Kidney (tissue), 14 donors: ENCODE results near the gene ACBD5. TPM values are rescaled to one million over a fixed set of nuclear protein-coding genes. Genes with fewer than 3 reads are reported as not detected.
A peak's percentile ranks its signal among the peaks of the same experiment; 100 is the strongest.
"Not testable (repeated sequence)": the region's sequence is repeated elsewhere in the genome, so short reads cannot be mapped to it uniquely, and the experiment has no call there.

Experiments used
- DNase-seq, 5 donors: peaks; one replicate each; pipeline ENCODE4 v3.0.0-alpha.2; 2013 to 2020
- FAIRE-seq: peaks from 2 replicates; lab custom pipeline; 2012; peaks lifted over from hg19 to GRCh38; lab: Jason Lieb, UNC
- H3K27ac ChIP-seq, 2 donors: one replicate each; pipeline ENCODE4 v1.7.0; 2013; ENCODE audit warnings: low read depth in 2 of 2, low read length in 2 of 2, inconsistent platforms in 1 of 2
- H3K27me3 ChIP-seq: one replicate; pipeline ENCODE4 v1.7.1; 2013; ENCODE audit warnings: low read length, inconsistent platforms; ENCODE audit not compliant: control insufficient read depth, insufficient read depth
- H3K36me3 ChIP-seq, 3 donors: one replicate each; pipeline versions ENCODE4 v1.7.0 to v1.7.1; 2013; ENCODE audit warnings: low read length in 3 of 3, control low read depth in 1 of 3, inconsistent platforms in 1 of 3; ENCODE audit not compliant: insufficient read depth in 3 of 3, control insufficient read depth in 2 of 3
- H3K4me1 ChIP-seq, 3 donors: one replicate each; pipeline versions ENCODE4 v1.7.0 to v1.7.1; 2013; ENCODE audit warnings: low read length in 3 of 3, inconsistent platforms in 1 of 3, low read depth in 1 of 3; ENCODE audit not compliant: control insufficient read depth in 2 of 3, insufficient read depth in 2 of 3
- H3K4me3 ChIP-seq, 3 donors: one replicate each; pipeline versions ENCODE4 v1.7.0 to v1.8.1; 2013; ENCODE audit warnings: low read length in 3 of 3, control low read depth in 1 of 3, inconsistent platforms in 1 of 3
- H3K9ac ChIP-seq, 3 donors: one replicate each; pipeline versions ENCODE4 v1.7.0 to v1.7.1; 2013; ENCODE audit warnings: low read length in 3 of 3, control low read depth in 1 of 3, inconsistent platforms in 1 of 3
- H3K9me3 ChIP-seq, 3 donors: one replicate each; pipeline versions ENCODE4 v1.7.0 to v1.7.1; 2013; ENCODE audit warnings: low read length in 3 of 3, control low read depth in 1 of 3, inconsistent platforms in 1 of 3; ENCODE audit not compliant: control insufficient read depth in 2 of 3, insufficient read depth in 1 of 3
- intact Hi-C: fragments of 100-400 bp; cut with DNase I; formaldehyde crosslinking; loops from one replicate; pipeline ENCODE4 v1.11.1; 2022
- polyA plus RNA-seq: library from polyadenylated mRNA; stranded (reverse); fragments of 350-450 nt; fragmentation: Illumina TruSeq; extraction: RNeasy Lipid Tissue Mini Kit (QIAGEN cat#74804); gene quantifications from one replicate; pipeline ENCODE4 v1.2.3, GENCODE V29; 2014; ENCODE audit warnings: low read depth, low replicate concordance; ENCODE audit not compliant: insufficient read depth
- total RNA-seq: library from RNA; stranded (reverse); fragmentation: NEBNext Ultra II Directional; extraction: Animal tissue kit (Norgen Biotek cat#: 25700); gene quantifications from one replicate; pipeline ENCODE4 v1.2.1, GENCODE V29; 2021
- TF ChIP-seq, protein P1 (sequence below): IDR thresholded peaks from 3 replicates; pipeline ENCODE4 v1.5.1; 2012; ENCODE audit warnings: mild to moderate bottlenecking, moderate library complexity, borderline replicate concordance; ENCODE audit not compliant: insufficient read depth; ENCODE audit errors: extremely low read depth
- donor health status: control.
- donor health status: control.
- donor health status: control.
- donor health status: control.
- donor health status: control.
- donor health status: DM: yes; HTN: yes; CAD: no.
- donor health status: Normal renal cell carcinoma (clear cell type).

The ACBD5 gene
- total and polyA plus RNA-seq, 2 donors from 2014 or later = 22.5 to 32.6 TPM

DNA sequence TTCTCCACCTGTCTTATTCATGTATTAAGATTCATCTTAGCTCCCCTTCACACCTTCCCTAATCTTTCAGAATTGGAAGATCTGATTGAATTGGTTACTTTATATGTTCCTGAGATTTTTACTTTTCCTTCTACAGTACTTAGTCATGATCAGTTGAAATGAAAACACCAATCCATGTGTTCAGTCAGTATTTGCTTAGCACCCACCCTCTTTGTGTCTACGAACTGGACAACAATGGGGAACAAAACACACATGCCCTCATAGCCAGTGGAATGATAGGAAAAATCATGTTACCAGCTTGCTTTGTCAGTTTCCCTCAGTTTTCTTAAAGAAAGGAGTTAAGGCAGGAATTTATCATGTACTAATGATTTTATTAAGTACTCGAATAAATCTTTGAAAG lies 83.4 kb downstream of the ACBD5 start:
- FAIRE-seq (no peak), DNase-seq (no peak)
- TF ChIP-seq, protein P1, sequence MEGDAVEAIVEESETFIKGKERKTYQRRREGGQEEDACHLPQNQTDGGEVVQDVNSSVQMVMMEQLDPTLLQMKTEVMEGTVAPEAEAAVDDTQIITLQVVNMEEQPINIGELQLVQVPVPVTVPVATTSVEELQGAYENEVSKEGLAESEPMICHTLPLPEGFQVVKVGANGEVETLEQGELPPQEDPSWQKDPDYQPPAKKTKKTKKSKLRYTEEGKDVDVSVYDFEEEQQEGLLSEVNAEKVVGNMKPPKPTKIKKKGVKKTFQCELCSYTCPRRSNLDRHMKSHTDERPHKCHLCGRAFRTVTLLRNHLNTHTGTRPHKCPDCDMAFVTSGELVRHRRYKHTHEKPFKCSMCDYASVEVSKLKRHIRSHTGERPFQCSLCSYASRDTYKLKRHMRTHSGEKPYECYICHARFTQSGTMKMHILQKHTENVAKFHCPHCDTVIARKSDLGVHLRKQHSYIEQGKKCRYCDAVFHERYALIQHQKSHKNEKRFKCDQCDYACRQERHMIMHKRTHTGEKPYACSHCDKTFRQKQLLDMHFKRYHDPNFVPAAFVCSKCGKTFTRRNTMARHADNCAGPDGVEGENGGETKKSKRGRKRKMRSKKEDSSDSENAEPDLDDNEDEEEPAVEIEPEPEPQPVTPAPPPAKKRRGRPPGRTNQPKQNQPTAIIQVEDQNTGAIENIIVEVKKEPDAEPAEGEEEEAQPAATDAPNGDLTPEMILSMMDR = no peak
- Histone ChIP-seq H3K36me3 (peaks cover 0 to 8% (median 2%) of the 10 kb centered on the region in 3 donors), H3K9ac (no peak overlapping the region), H3K4me1 (peaks cover 3 to 11% (median 6%) of the 10 kb centered on the region in 3 donors), H3K4me3 (no peak overlapping the region), H3K27ac (no peak overlapping the region), H3K9me3 (no peaks in the 10 kb centered on the region), H3K27me3 (no peaks in the 10 kb centered on the region)
- intact Hi-C loops = no loop called here

DNA sequence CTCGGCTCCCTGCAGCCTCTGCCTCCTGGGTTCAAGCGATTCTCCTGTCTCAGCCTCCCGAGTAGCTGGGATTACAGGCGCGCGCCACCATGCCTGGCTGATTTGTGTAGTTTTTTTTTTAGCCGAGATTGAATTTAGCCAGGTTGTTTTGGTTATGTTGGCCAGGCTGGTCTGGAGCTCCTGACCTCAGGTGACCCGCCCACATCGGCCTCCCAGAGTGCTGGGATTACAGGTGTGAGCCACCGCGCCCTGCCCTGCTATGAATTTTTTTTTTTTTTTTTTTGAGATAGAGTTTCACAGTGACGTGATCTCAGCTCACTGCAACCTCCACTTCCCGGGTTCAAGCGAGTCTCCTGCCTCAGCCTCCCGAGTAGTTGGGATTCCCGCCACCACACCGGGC lies 84.0 kb downstream of the ACBD5 start:
- intact Hi-C loops, FAIRE-seq, H3K27me3 ChIP-seq, H3K9me3 ChIP-seq, H3K36me3 ChIP-seq: not testable (repeated sequence)
- Histone ChIP-seq H3K9ac (peak overlapping the region in 1 of 3 donors; percentile 57), H3K4me1 (peaks cover 3 to 11% (median 6%) of the 10 kb centered on the region in 3 donors), H3K27ac (peak overlapping the region in 1 of 2 donors; percentile 52), H3K4me3 (peak overlapping the region in 2 of 3 donors; percentile 90 to 99)
- DNase-seq = peak in 2 of 5 donors; percentile 6 to 41

DNA sequence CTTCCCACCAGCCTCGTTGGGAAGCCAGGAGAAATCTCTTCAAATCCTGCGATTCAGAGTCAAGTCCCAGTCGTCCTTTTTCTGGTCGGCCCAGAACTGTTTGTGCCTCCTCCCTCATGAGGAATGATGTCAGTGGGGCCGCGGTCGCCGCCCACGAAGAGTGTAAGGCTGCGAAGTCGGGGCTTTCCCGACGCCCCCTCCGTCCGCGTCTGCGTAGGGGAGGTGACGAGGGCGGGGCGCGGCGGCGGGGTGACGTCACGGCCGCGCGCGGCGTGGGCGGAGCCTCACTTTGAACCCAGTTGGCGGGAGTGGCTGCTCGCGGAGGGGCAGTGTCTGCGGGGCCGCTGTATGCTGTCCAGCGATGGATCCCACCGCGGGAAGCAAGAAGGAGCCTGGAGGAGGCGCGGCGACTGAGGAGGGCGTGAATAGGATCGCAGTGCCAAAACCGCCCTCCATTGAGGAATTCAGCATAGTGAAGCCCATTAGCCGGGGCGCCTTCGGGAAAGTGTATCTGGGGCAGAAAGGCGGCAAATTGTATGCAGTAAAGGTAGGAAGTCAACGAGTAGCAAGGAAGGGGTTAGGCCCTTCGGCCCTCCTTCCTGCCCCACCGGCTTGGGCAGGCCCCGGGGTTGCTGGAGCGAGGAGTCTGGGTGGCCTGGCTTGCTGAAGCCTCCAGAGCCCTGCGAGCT lies 85.4 kb downstream of the ACBD5 start, which contains the start of gene MASTL:
Gene MASTL, plus strand, starts transcription at position 287 of the 689 bp plus-strand sequence. Its CDS starts 75 bp downstream, at position 362.
- intact Hi-C loops = no loop called here
- TF ChIP-seq, protein P1 = no peak
- Histone ChIP-seq H3K9me3 (no peaks in the 10 kb centered on the region), H3K36me3 (no peaks in the 10 kb centered on the region), H3K27me3 (no peaks in the 10 kb centered on the region), H3K9ac (peak within 1 kb of the TSS; percentile 82 to 100 (median 100)), H3K27ac (peak within 1 kb of the TSS; percentile 100), H3K4me1 (peaks cover 3 to 11% (median 6%) of the 10 kb centered on the region in 3 donors), H3K4me3 (peak within 1 kb of the TSS; percentile 90 to 99 (median 90))
- DNase-seq = peak; percentile 92 to 98 (median 95)
- FAIRE-seq = no peak

DNA sequence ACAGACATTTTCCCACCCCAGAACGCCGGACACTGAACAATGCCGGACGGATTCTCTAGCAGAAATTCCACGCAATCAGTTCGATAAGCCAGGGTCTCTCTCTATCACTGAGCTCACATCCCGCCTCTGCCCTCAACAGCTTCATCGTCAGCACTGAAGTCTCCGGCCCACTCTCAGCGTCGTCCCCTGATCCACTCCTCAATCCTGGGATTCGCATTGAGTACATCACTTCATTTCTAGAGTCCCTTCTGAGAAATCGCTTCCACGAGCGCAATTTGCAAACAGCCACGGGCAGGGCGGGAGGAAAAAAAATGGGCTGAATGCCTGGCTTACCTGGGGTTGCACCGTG lies 86.8 kb downstream of the ACBD5 start:
- peak overlapping the region; percentile 61 to 100 (median 81) for H3K9ac ChIP-seq
- H3K36me3 ChIP-seq = no peaks in the 10 kb centered on the region
- H3K4me1 ChIP-seq = peaks cover 3 to 11% (median 6%) of the 10 kb centered on the region in 3 donors
- peak overlapping the region; percentile 100 for H3K27ac ChIP-seq
- H3K27me3 ChIP-seq = no peaks in the 10 kb centered on the region
- intact Hi-C loops = no loop called here
- peak in 2 of 5 donors; percentile 57 to 66 for DNase-seq
- peak overlapping the region; percentile 90 to 99 (median 90) for H3K4me3 ChIP-seq
- H3K9me3 ChIP-seq = no peaks in the 10 kb centered on the region
- no peak for FAIRE-seq
- TF ChIP-seq, protein P1 = no peak
